ENCODE measurements around the gene SYTL5.

SYTL5 gene

GRCh38 chrX:38000706-38001105, 5.6 kb upstream of the SYTL5 start:
- H3K27me3 ChIP-seq (ENCODE audit: insufficient read depth, low read length, poor library complexity, severe bottlenecking), result no peaks in the 10 kb centered on the region
- H3K9me3 ChIP-seq (ENCODE audit: insufficient read depth, low read depth, low read length), result no peaks in the 10 kb centered on the region; the same call in 1 of the 2 replicates
- H3K9ac ChIP-seq (ENCODE audit: low read depth, low read length, poor library complexity, severe bottlenecking), result no peak overlapping the region
- H3K79me2 ChIP-seq (ENCODE audit: insufficient read depth, low read length), result no peaks in the 10 kb centered on the region
- H3K4me3 ChIP-seq (ENCODE audit: low read length, poor library complexity, severe bottlenecking), result no peak overlapping the region
- no peak for TF ChIP-seq CTCF (conservative IDR thresholded peaks at IDR 0.05; ENCODE audit: low read length)
- no peak for TF ChIP-seq EZH2phosphoT487 (IDR thresholded peaks at IDR 0.05; ENCODE audit: borderline replicate concordance)
- H3K9me2 ChIP-seq (replicated peaks; ENCODE audit: low read depth, low read length), result no peaks in the 10 kb centered on the region
- H3K36me3 ChIP-seq (ENCODE audit: insufficient read depth, low read length), result no peaks in the 10 kb centered on the region
- H3K4me2 ChIP-seq (ENCODE audit: low read depth, low read length, poor library complexity, severe bottlenecking), result no peak overlapping the region
- no peaks in the 10 kb centered on the region for H3K4me1 ChIP-seq (ENCODE audit: insufficient read depth, low read length, poor library complexity, severe bottlenecking)
- H4K20me1 ChIP-seq (ENCODE audit: insufficient read depth, low read length, poor library complexity, severe bottlenecking), result no peaks in the 10 kb centered on the region
- no peaks in the 10 kb centered on the region for H3F3A ChIP-seq (ENCODE audit: low read depth)
- no peak overlapping the region for H2AFZ ChIP-seq (ENCODE audit: low read length)

- H3K9me3 ChIP-seq (ENCODE audit: insufficient read depth, low read depth, low read length), result no peaks in the 10 kb centered on the region; the same call in 1 of the 2 replicates
- H3F3A ChIP-seq (ENCODE audit: low read depth), result no peaks in the 10 kb centered on the region
- TF ChIP-seq EZH2phosphoT487 (IDR thresholded peaks at IDR 0.05; ENCODE audit: borderline replicate concordance) (no peak), CTCF (conservative IDR thresholded peaks at IDR 0.05; ENCODE audit: low read length) (no peak)
- no peak overlapping the region for H3K4me2 ChIP-seq (ENCODE audit: low read depth, low read length, poor library complexity, severe bottlenecking)
- no peak overlapping the region for H3K9ac ChIP-seq (ENCODE audit: low read depth, low read length, poor library complexity, severe bottlenecking)
- H2AFZ ChIP-seq (ENCODE audit: low read length), result no peak overlapping the region
- H3K27me3 ChIP-seq (ENCODE audit: insufficient read depth, low read length, poor library complexity, severe bottlenecking), result no peaks in the 10 kb centered on the region
- H3K4me1 ChIP-seq (ENCODE audit: insufficient read depth, low read length, poor library complexity, severe bottlenecking), result no peaks in the 10 kb centered on the region
- no peaks in the 10 kb centered on the region for H3K36me3 ChIP-seq (ENCODE audit: insufficient read depth, low read length)
- no peak overlapping the region for H3K4me3 ChIP-seq (ENCODE audit: low read length, poor library complexity, severe bottlenecking)
- H4K20me1 ChIP-seq (ENCODE audit: insufficient read depth, low read length, poor library complexity, severe bottlenecking), result no peaks in the 10 kb centered on the region
- no peaks in the 10 kb centered on the region for H3K9me2 ChIP-seq (replicated peaks; ENCODE audit: low read depth, low read length)
- no peaks in the 10 kb centered on the region for H3K79me2 ChIP-seq (ENCODE audit: insufficient read depth, low read length)
Observed at GRCh38 chrX:38004046-38004445, 2.3 kb upstream of the SYTL5 start.

- Histone ChIP-seq H3K4me3 (ENCODE audit: low read length, poor library complexity, severe bottlenecking) (no peak overlapping the region), H3K27me3 (ENCODE audit: insufficient read depth, low read length, poor library complexity, severe bottlenecking) (no peaks in the 10 kb centered on the region), H4K20me1 (ENCODE audit: insufficient read depth, low read length, poor library complexity, severe bottlenecking) (no peaks in the 10 kb centered on the region), H3K9me3 (ENCODE audit: insufficient read depth, low read depth, low read length) (no peaks in the 10 kb centered on the region; the same call in 1 of the 2 replicates), H3F3A (ENCODE audit: low read depth) (no peaks in the 10 kb centered on the region), H3K79me2 (ENCODE audit: insufficient read depth, low read length) (no peaks in the 10 kb centered on the region), H3K9me2 (replicated peaks; ENCODE audit: low read depth, low read length) (no peaks in the 10 kb centered on the region), H3K4me1 (ENCODE audit: insufficient read depth, low read length, poor library complexity, severe bottlenecking) (no peaks in the 10 kb centered on the region), H2AFZ (ENCODE audit: low read length) (no peak overlapping the region), H3K9ac (ENCODE audit: low read depth, low read length, poor library complexity, severe bottlenecking) (no peak overlapping the region), H3K4me2 (ENCODE audit: low read depth, low read length, poor library complexity, severe bottlenecking) (no peak overlapping the region), H3K36me3 (ENCODE audit: insufficient read depth, low read length) (no peaks in the 10 kb centered on the region)
- TF ChIP-seq CTCF (conservative IDR thresholded peaks at IDR 0.05; ENCODE audit: low read length) (no peak), EZH2phosphoT487 (IDR thresholded peaks at IDR 0.05; ENCODE audit: borderline replicate concordance) (no peak)
Observed at GRCh38 chrX:38006778-38007177, 425 bp downstream of the SYTL5 start.

Data from Loucy (cell line).